HL-60 (cell line): Measurements from ENCODE around the gene ZFYVE28.

Experiments
- CTCF ChIP-seq: IDR thresholded peaks from one replicate; pipeline ENCODE4 v1.5.1; 2011; ENCODE audit warnings: low read length, control low read depth, inconsistent platforms; ENCODE audit not compliant: insufficient read depth
- POLR2AphosphoS5 ChIP-seq: IDR thresholded peaks from 2 replicates; pipeline ENCODE4 v1.6.1; 2012; ENCODE audit warnings: low read depth
- SPI1 ChIP-seq: IDR thresholded peaks from 2 replicates; pipeline ENCODE4 v1.6.1; 2012; ENCODE audit warnings: low read depth, mild to moderate bottlenecking, borderline replicate concordance

GRCh38 chr4:2450394-2451035, 32.1 kb upstream of the ZFYVE28 start:
- TF ChIP-seq CTCF (no peak), SPI1 (no peak), POLR2AphosphoS5 (no peak)
